Measurements from ENCODE around the gene RAB11FIP3.

GRCh38 chr16:424033-424622 is 1.3 kb upstream of the RAB11FIP3 start:
- TF ChIP-seq POLR2AphosphoS5 (IDR thresholded peaks at IDR 0.05; ENCODE audit: low read depth, low read length): no peak
- TF ChIP-seq RAD21 (IDR thresholded peaks at IDR 0.05; ENCODE audit: low read depth): no peak
- TF ChIP-seq EZH2 (IDR thresholded peaks at IDR 0.05): no peak
- no peak for TF ChIP-seq CTCF (IDR thresholded peaks at IDR 0.05 in 2 of 3, conservative IDR thresholded peaks at IDR 0.05 in 1 of 3; ENCODE audit: borderline replicate concordance in 1 of 3, insufficient read depth in 1 of 3, low read depth in 2 of 3, low read length in 2 of 3)
- TF ChIP-seq SP1 (IDR thresholded peaks at IDR 0.05; ENCODE audit: low read depth): no peak
- TF ChIP-seq EZH2phosphoT487 (IDR thresholded peaks at IDR 0.05; ENCODE audit: borderline replicate concordance): no peak
- peak; percentile 38 for TF ChIP-seq TCF7L2 (IDR thresholded peaks at IDR 0.05; ENCODE audit: borderline replicate concordance, extremely low read depth, insufficient read depth, insufficient read length)
- no peak for TF ChIP-seq POLR2A (IDR thresholded peaks at IDR 0.05; ENCODE audit: borderline replicate concordance, extremely low read depth, insufficient read depth, insufficient read length)
- TF ChIP-seq ZNF274 (IDR thresholded peaks at IDR 0.05; ENCODE audit: low read depth, low read length): no peak
- TF ChIP-seq REST (IDR thresholded peaks at IDR 0.05; ENCODE audit: low read depth): no peak
- no peak for TF ChIP-seq ELF1 (IDR thresholded peaks at IDR 0.05; ENCODE audit: borderline replicate concordance, low read depth)
